ENCODE data around the gene CACNA1C.

DNA sequence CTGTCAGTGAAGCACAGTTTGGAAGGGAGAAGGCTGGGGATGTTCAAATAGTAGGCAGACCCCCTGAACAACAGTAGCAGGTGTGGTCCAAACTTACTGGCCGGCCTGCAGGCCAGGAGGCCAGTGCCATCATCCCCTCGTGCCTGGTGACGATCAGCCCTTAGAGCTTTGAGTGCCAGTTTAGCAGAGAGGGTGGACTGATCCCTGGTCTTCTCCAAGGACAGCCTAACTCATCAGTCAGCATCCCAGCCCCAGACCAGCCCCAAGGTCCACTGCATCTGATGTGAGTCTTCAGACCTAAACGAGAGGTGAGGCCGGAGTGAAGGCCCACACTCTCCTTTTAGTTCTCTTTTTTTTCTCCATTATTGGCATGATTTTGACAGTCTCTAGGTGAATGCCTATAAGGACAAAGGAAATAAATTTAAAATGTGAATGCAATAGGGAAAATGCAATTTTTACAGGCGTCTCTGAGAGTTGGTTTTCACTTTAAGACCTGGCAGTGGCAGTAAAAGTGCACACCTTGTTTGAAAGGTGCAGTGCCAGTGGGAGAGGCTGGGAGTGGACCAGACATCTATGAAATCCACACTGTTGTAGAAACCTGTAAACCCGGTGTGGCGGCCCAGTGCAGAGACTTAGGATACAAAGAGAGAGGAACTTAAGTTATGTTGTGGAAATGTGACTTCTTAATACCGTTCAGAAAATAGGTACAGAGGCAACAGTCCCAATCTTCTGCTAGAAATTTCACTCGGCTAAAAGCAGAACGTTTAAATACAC, 311.2 kb downstream of the CACNA1C start:
- TF ChIP-seq POLR2A (IDR thresholded peaks at IDR 0.05) (no peak), POLR2AphosphoS5 (IDR thresholded peaks at IDR 0.05) (no peak)
- TF ChIP-seq, protein P1, sequence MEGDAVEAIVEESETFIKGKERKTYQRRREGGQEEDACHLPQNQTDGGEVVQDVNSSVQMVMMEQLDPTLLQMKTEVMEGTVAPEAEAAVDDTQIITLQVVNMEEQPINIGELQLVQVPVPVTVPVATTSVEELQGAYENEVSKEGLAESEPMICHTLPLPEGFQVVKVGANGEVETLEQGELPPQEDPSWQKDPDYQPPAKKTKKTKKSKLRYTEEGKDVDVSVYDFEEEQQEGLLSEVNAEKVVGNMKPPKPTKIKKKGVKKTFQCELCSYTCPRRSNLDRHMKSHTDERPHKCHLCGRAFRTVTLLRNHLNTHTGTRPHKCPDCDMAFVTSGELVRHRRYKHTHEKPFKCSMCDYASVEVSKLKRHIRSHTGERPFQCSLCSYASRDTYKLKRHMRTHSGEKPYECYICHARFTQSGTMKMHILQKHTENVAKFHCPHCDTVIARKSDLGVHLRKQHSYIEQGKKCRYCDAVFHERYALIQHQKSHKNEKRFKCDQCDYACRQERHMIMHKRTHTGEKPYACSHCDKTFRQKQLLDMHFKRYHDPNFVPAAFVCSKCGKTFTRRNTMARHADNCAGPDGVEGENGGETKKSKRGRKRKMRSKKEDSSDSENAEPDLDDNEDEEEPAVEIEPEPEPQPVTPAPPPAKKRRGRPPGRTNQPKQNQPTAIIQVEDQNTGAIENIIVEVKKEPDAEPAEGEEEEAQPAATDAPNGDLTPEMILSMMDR (IDR thresholded peaks at IDR 0.05): no peak
